ENCODE results near the gene SH3BGRL2. TPM values are rescaled to one million over a fixed set of nuclear protein-coding genes. Genes with fewer than 3 reads are reported as not detected.
A peak's percentile ranks its signal among the peaks of the same experiment; 100 is the strongest.

The SH3BGRL2 gene
- total RNA-seq, 1 donor from 2014 or later = 47.0 TPM

DNA sequence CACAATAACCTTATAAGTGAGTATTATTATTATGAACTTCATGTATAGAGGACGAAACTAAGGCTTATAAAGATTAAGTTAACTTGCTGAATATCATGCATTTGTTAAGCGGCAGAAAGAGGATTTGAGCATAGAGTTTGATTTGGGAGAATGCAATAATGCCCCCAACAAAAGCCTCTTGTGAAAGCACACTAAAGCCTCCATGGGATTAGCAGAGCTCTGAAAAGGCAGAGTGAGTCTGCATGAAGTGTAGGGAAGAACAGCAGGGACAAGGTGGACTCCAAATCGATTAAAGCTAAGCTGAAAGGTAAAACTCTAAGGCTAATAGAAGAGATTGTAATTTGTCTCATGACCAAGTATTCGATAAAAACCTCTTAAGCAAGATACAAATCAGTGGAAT is 100.3 kb downstream of the SH3BGRL2 start:
- peak; percentile 87 for DNase-seq (ENCODE audit: low spot score)
- Mint-ChIP-seq H3K27ac (no peak overlapping the region), H3K9me3 (no peaks in the 10 kb centered on the region), H3K27me3 (ENCODE audit: insufficient read depth, low read depth) (peaks cover 3% of the 10 kb centered on the region), H3K4me1 (peaks cover 19% of the 10 kb centered on the region), H3K4me3 (no peak overlapping the region), H3K36me3 (no peaks in the 10 kb centered on the region)
- TF ChIP-seq EZH2phosphoT487 (IDR thresholded peaks at IDR 0.05) (peak; percentile 98), EZH2 (IDR thresholded peaks at IDR 0.05) (no peak)
- TF ChIP-seq, protein P1, sequence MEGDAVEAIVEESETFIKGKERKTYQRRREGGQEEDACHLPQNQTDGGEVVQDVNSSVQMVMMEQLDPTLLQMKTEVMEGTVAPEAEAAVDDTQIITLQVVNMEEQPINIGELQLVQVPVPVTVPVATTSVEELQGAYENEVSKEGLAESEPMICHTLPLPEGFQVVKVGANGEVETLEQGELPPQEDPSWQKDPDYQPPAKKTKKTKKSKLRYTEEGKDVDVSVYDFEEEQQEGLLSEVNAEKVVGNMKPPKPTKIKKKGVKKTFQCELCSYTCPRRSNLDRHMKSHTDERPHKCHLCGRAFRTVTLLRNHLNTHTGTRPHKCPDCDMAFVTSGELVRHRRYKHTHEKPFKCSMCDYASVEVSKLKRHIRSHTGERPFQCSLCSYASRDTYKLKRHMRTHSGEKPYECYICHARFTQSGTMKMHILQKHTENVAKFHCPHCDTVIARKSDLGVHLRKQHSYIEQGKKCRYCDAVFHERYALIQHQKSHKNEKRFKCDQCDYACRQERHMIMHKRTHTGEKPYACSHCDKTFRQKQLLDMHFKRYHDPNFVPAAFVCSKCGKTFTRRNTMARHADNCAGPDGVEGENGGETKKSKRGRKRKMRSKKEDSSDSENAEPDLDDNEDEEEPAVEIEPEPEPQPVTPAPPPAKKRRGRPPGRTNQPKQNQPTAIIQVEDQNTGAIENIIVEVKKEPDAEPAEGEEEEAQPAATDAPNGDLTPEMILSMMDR (IDR thresholded peaks at IDR 0.05) = no peak
- no peaks in the 10 kb centered on the region for H4K20me1 ChIP-seq (ENCODE audit: low read depth)
- peak overlapping the region; percentile 52 for H3K4me2 ChIP-seq
- H3K9ac ChIP-seq = no peak overlapping the region
- H3K27ac ChIP-seq = no peak overlapping the region
- H3K9me3 ChIP-seq (ENCODE audit: low read depth) = no peaks in the 10 kb centered on the region
- no peaks in the 10 kb centered on the region for H3K36me3 ChIP-seq
- H3K4me1 ChIP-seq = peaks cover 28% of the 10 kb centered on the region
- H3K4me3 ChIP-seq = peak overlapping the region; percentile 15
- no peaks in the 10 kb centered on the region for H3K79me2 ChIP-seq (ENCODE audit: low read depth)
- no peak overlapping the region for H2AFZ ChIP-seq (replicated peaks)
- peaks cover 14% of the 10 kb centered on the region for H3F3A ChIP-seq (ENCODE audit: low read depth)
- H3K27me3 ChIP-seq = no peaks in the 10 kb centered on the region

DNA sequence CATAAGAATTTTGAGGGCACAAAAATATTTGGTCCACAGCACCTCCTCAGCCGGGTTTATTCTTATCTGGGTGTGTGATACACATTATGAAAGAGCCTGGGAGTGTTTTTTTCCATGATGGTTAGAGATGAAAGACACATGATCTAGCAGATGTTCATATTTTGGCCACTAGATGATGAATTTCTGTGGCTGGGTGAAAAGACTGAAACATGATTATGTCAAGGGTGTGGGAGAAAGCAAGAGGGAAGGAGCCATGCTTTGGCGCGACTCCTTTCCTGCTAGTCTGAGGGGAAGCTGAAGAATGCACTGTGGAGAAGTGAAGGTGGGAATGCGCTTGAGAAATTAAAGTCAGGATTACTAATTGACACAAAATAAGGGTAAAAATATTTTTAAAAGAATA is 102.3 kb downstream of the SH3BGRL2 start:
- Histone ChIP-seq H3K36me3 (no peaks in the 10 kb centered on the region), H2AFZ (replicated peaks) (no peak overlapping the region), H3F3A (ENCODE audit: low read depth) (peaks cover 16% of the 10 kb centered on the region), H3K9ac (no peak overlapping the region), H3K4me3 (no peak overlapping the region), H3K27me3 (no peaks in the 10 kb centered on the region), H3K9me3 (ENCODE audit: low read depth) (no peaks in the 10 kb centered on the region), H4K20me1 (ENCODE audit: low read depth) (no peaks in the 10 kb centered on the region), H3K27ac (no peak overlapping the region), H3K4me1 (peaks cover 28% of the 10 kb centered on the region), H3K79me2 (ENCODE audit: low read depth) (no peaks in the 10 kb centered on the region), H3K4me2 (no peak overlapping the region)
- no peak for DNase-seq (ENCODE audit: low spot score)
- Mint-ChIP-seq H3K4me3 (no peak overlapping the region), H3K27ac (no peak overlapping the region), H3K36me3 (no peaks in the 10 kb centered on the region), H3K9me3 (peaks cover 3% of the 10 kb centered on the region), H3K27me3 (ENCODE audit: insufficient read depth, low read depth) (peaks cover 3% of the 10 kb centered on the region), H3K4me1 (peaks cover 30% of the 10 kb centered on the region)
- TF ChIP-seq, protein P1 (IDR thresholded peaks at IDR 0.05) = no peak
- no peak for TF ChIP-seq EZH2phosphoT487 (IDR thresholded peaks at IDR 0.05)
- no peak for TF ChIP-seq EZH2 (IDR thresholded peaks at IDR 0.05)

DNA sequence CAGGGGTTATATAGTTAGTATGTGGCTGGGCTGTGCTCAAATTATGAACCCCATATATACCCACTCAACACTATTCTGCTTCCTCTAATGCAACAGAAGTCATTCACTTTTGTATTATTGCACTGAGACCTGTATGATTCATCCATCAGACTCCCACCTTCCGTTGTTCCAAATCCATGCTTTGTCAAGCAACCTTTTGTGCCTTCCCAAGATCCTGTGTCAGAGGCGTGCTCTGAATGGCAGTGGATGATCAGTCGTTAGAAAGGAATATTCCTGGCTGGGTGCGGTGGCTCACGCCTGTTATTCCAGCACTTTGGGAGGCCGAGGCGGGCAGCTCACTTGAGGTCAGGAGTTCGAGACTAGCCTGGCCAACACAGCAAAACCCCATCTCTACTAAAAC is 103.2 kb downstream of the SH3BGRL2 start:
- no peak overlapping the region for H3K9ac ChIP-seq
- H3K27me3 Mint-ChIP-seq (ENCODE audit: insufficient read depth, low read depth) = peaks cover 3% of the 10 kb centered on the region
- H3K4me3 ChIP-seq = no peak overlapping the region
- peaks cover 30% of the 10 kb centered on the region for H3K4me1 Mint-ChIP-seq
- TF ChIP-seq EZH2 (IDR thresholded peaks at IDR 0.05) (no peak), EZH2phosphoT487 (IDR thresholded peaks at IDR 0.05) (no peak)
- TF ChIP-seq, protein P1 (IDR thresholded peaks at IDR 0.05) = no peak
- no peaks in the 10 kb centered on the region for H3K9me3 ChIP-seq (ENCODE audit: low read depth)
- H3K27ac Mint-ChIP-seq = no peak overlapping the region
- H3K9me3 Mint-ChIP-seq = peaks cover 3% of the 10 kb centered on the region
- no peaks in the 10 kb centered on the region for H3K79me2 ChIP-seq (ENCODE audit: low read depth)
- no peak for DNase-seq (ENCODE audit: low spot score)
- H3F3A ChIP-seq (ENCODE audit: low read depth) = peaks cover 20% of the 10 kb centered on the region
- no peaks in the 10 kb centered on the region for H3K36me3 Mint-ChIP-seq
- H3K27me3 ChIP-seq = no peaks in the 10 kb centered on the region
- no peaks in the 10 kb centered on the region for H4K20me1 ChIP-seq (ENCODE audit: low read depth)
- H3K4me1 ChIP-seq = peaks cover 28% of the 10 kb centered on the region
- no peak overlapping the region for H2AFZ ChIP-seq (replicated peaks)
- H3K4me3 Mint-ChIP-seq = no peak overlapping the region
- H3K4me2 ChIP-seq = no peak overlapping the region
- no peaks in the 10 kb centered on the region for H3K36me3 ChIP-seq
- H3K27ac ChIP-seq = no peak overlapping the region
